Naive thymus-derived CD4-positive, alpha-beta T cell (primary cell): Measurements from ENCODE around the gene ADRM1. TPM values are rescaled to one million over a fixed set of nuclear protein-coding genes. Genes with fewer than 3 reads are reported as not detected.

ENCODE experiments used
- ATAC-seq: fragments of 150-1000 bp; cut with Tn5 transposase; 2 replicates; pipeline ENCODE4 v1.10.0; 2021; ENCODE audit warnings: mild to moderate bottlenecking, moderate library complexity
- CTCF ChIA-PET: fragments of 350-600 bp; sonication (Branson Sonifier 250); formaldehyde crosslinking; loops from one replicate; lab custom pipeline; 2021; ENCODE audit warnings: antibody characterized with exemption; lab: Charles Lee
- POLR2A ChIA-PET: fragments of 350-600 bp; sonication (Branson Sonifier 250); formaldehyde crosslinking; loops from one replicate; lab custom pipeline; 2021; ENCODE audit warnings: antibody characterized with exemption, inconsistent platforms; lab: Charles Lee
- DNase-seq, 9 donors: peaks; one replicate each; pipeline versions ENCODE4 v3.0.0 to v3.0.0-alpha.2; 2020 to 2022; ENCODE audit warnings: mixed read lengths in 1 of 9
- H3K27ac ChIP-seq: one replicate; pipeline ENCODE4 v1.7.0; 2013; ENCODE audit warnings: mild to moderate bottlenecking, low read depth, low read length, moderate library complexity
- H3K27me3 ChIP-seq, 2 donors: one replicate each; pipeline ENCODE4 v1.7.0; 2013; ENCODE audit warnings: low read length in 2 of 2, mild to moderate bottlenecking in 2 of 2, moderate library complexity in 2 of 2; ENCODE audit not compliant: control insufficient read depth in 2 of 2, insufficient read depth in 2 of 2
- H3K36me3 ChIP-seq, 3 experiments: 1 replicate in 2 of 3; 2 replicates in 1 of 3; pipeline ENCODE4 v1.7.0; 2013; ENCODE audit warnings: low read length in 3 of 3, mild to moderate bottlenecking in 3 of 3, moderate library complexity in 1 of 3; ENCODE audit not compliant: insufficient read depth in 3 of 3, control insufficient read depth in 2 of 3
- H3K4me1 ChIP-seq, 2 donors: one replicate each; pipeline ENCODE4 v1.7.0; 2013; ENCODE audit warnings: low read length in 2 of 2, mild to moderate bottlenecking in 2 of 2, moderate library complexity in 1 of 2; ENCODE audit not compliant: control insufficient read depth in 2 of 2, insufficient read depth in 2 of 2
- H3K4me3 ChIP-seq: 2 replicates; pipeline ENCODE4 v1.7.0; 2013; ENCODE audit warnings: mild to moderate bottlenecking, low read length
- H3K9me3 ChIP-seq, 3 experiments: 1 replicate in 2 of 3; 2 replicates in 1 of 3; pipeline ENCODE4 v1.7.0; 2013; ENCODE audit warnings: low read length in 3 of 3; ENCODE audit not compliant: control insufficient read depth in 2 of 3
- H3K27ac Mint-ChIP-seq, 9 donors: one replicate each; pipeline ENCODE4 v1.8.0; 2020 to 2022; ENCODE audit warnings: mixed read lengths in 9 of 9, mild to moderate bottlenecking in 8 of 9, moderate library complexity in 5 of 9, inconsistent platforms in 2 of 9
- H3K27me3 Mint-ChIP-seq, 5 donors: one replicate each; pipeline ENCODE4 v1.8.0; 2021 to 2022; ENCODE audit warnings: mixed read lengths in 5 of 5, mild to moderate bottlenecking in 1 of 5
- H3K36me3 Mint-ChIP-seq, 5 donors: one replicate each; pipeline ENCODE4 v1.8.0; 2020 to 2022; ENCODE audit warnings: mixed read lengths in 5 of 5, mild to moderate bottlenecking in 3 of 5, inconsistent platforms in 1 of 5
- H3K4me1 Mint-ChIP-seq, 7 donors: one replicate each; pipeline ENCODE4 v1.8.0; 2020 to 2022; ENCODE audit warnings: mixed read lengths in 7 of 7, mild to moderate bottlenecking in 3 of 7, inconsistent platforms in 1 of 7
- H3K4me3 Mint-ChIP-seq, 10 donors: one replicate each; pipeline ENCODE4 v1.8.0; 2020 to 2022; ENCODE audit warnings: mild to moderate bottlenecking in 10 of 10, mixed read lengths in 10 of 10, moderate library complexity in 6 of 10, inconsistent platforms in 2 of 10
- H3K9me3 Mint-ChIP-seq, 11 donors: one replicate each; pipeline ENCODE4 v1.8.0; 2020 to 2022; ENCODE audit warnings: mixed read lengths in 11 of 11, mild to moderate bottlenecking in 4 of 11, inconsistent platforms in 1 of 11, moderate library complexity in 1 of 11
- intact Hi-C, 2 donors: fragments of 100-400 bp; cut with micrococcal nuclease; formaldehyde crosslinking; loops; one replicate each; pipeline ENCODE4 v1.15.1; 2023
- polyA plus RNA-seq, 2 donors: library from polyadenylated mRNA; unstranded; fragments of 300-500 nt; fragmentation: Illumina TruSeq; gene quantifications; one replicate each; pipeline ENCODE4 v1.2.3, GENCODE V29; 2021
- total RNA-seq, 6 experiments: library from RNA in 5 of 6; stranded (reverse) in 5 of 6; gene quantifications; 1 replicate in 5 of 6; 2 replicates in 1 of 6; pipeline ENCODE4 v1.2.3 and lab custom pipeline; 2021 to 2026

Gene ADRM1
- total and polyA plus RNA-seq, 7 experiments from 2014 or later: 51.3 to 117 (median 56.1) TPM

- Histone ChIP-seq H3K27me3 (no peaks in the 10 kb centered on the region), H3K9me3 (no peaks in the 10 kb centered on the region), H3K27ac (peak overlapping the region; percentile 85), H3K4me1 (peaks cover 17 to 19% of the 10 kb centered on the region in 2 donors), H3K36me3 (peaks cover 0 to 49% (median 8%) of the 10 kb centered on the region in 3 experiments), H3K4me3 (peak overlapping the region; percentile 82)
- peak in 1 of 9 donors; percentile 49 for DNase-seq
- H3K36me3 Mint-ChIP-seq: peaks cover 0 to 15% (median 4%) of the 10 kb centered on the region in 5 donors
- peak overlapping the region; percentile 18 to 89 (median 75) for H3K27ac Mint-ChIP-seq
- peak overlapping the region; percentile 84 to 96 (median 90) for H3K4me3 Mint-ChIP-seq
- no peak for ATAC-seq
- POLR2A ChIA-PET: interaction anchor here (1.4 kb wide), 1 partner anchor 64 kb away, joined by 3 read pairs; the partner anchor contains the start of gene LAMA5
- no peaks in the 10 kb centered on the region for H3K9me3 Mint-ChIP-seq
- CTCF ChIA-PET: no interaction called here
- intact Hi-C loops: loop anchor here (2.0 to 5.0 kb wide), 12 partner anchors 64 to 799 kb away; partner anchors contain the start of genes DIDO1 (in 1 of the 2), GID8 (in 1 of the 2), LAMA5 (in 1 of the 2) and TAF4 (in 1 of the 2)
- H3K27me3 Mint-ChIP-seq: no peaks in the 10 kb centered on the region
- peaks cover 17 to 32% (median 22%) of the 10 kb centered on the region in 7 donors for H3K4me1 Mint-ChIP-seq
These were observed 786 bp downstream of the ADRM1 start for GRCh38 chr20:62303340-62304226.

- Mint-ChIP-seq H3K36me3 (peaks cover 0 to 15% (median 4%) of the 10 kb centered on the region in 5 donors), H3K27ac (peak overlapping the region; percentile 18 to 89 (median 69)), H3K27me3 (no peaks in the 10 kb centered on the region), H3K9me3 (no peaks in the 10 kb centered on the region), H3K4me1 (peaks cover 17 to 32% (median 22%) of the 10 kb centered on the region in 7 donors), H3K4me3 (peak overlapping the region; percentile 84 to 96 (median 90))
- peaks cover 17 to 19% of the 10 kb centered on the region in 2 donors for H3K4me1 ChIP-seq
- DNase-seq: no peak
- peak overlapping the region; percentile 85 for H3K27ac ChIP-seq
- ChIA-PET CTCF (no interaction called here), POLR2A (interaction anchor here (1.4 kb wide), 1 partner anchor 63 kb away, joined by 3 read pairs; the partner anchor contains the start of gene LAMA5)
- H3K36me3 ChIP-seq: peaks cover 0 to 56% (median 8%) of the 10 kb centered on the region in 3 experiments
- peak overlapping the region; percentile 82 for H3K4me3 ChIP-seq
- intact Hi-C loops: loop anchor here (5.0 kb wide), 8 partner anchors 63 to 798 kb away; partner anchors contain the start of genes GID8 (in 1 of the 2), LAMA5 (in 1 of the 2) and TAF4 (in 1 of the 2)
- no peaks in the 10 kb centered on the region for H3K27me3 ChIP-seq
- H3K9me3 ChIP-seq: no peaks in the 10 kb centered on the region
- ATAC-seq: no peak
These were observed 1.7 kb downstream of the ADRM1 start for GRCh38 chr20:62304331-62305148.

- intact Hi-C loops: no loop called here
- Histone ChIP-seq H3K9me3 (no peaks in the 10 kb centered on the region), H3K36me3 (peaks cover 0 to 56% (median 8%) of the 10 kb centered on the region in 3 experiments), H3K27me3 (no peaks in the 10 kb centered on the region), H3K27ac (no peak overlapping the region), H3K4me1 (peaks cover 17 to 19% of the 10 kb centered on the region in 2 donors), H3K4me3 (no peak overlapping the region)
- Mint-ChIP-seq H3K9me3 (no peaks in the 10 kb centered on the region), H3K4me1 (peaks cover 17 to 32% (median 22%) of the 10 kb centered on the region in 7 donors), H3K4me3 (peak overlapping the region; percentile 51 to 96 (median 87)), H3K27ac (peak overlapping the region in 2 of 9 donors; percentile 46 to 56), H3K36me3 (peaks cover 0 to 15% (median 4%) of the 10 kb centered on the region in 5 donors), H3K27me3 (no peaks in the 10 kb centered on the region)
- no peak for ATAC-seq
- ChIA-PET POLR2A (no interaction called here), CTCF (no interaction called here)
- no peak for DNase-seq
These were observed 2.5 kb downstream of the ADRM1 start for GRCh38 chr20:62305149-62305764.

- H3K27ac ChIP-seq: no peak overlapping the region
- DNase-seq: no peak
- Mint-ChIP-seq H3K36me3 (peaks cover 0 to 15% (median 4%) of the 10 kb centered on the region in 5 donors), H3K27me3 (no peaks in the 10 kb centered on the region), H3K4me3 (peak overlapping the region in 8 of 10 donors; percentile 27 to 96 (median 76)), H3K9me3 (no peaks in the 10 kb centered on the region), H3K27ac (peak overlapping the region in 1 of 9 donors; percentile 46), H3K4me1 (peaks cover 17 to 32% (median 22%) of the 10 kb centered on the region in 7 donors)
- H3K9me3 ChIP-seq: no peaks in the 10 kb centered on the region
- H3K27me3 ChIP-seq: no peaks in the 10 kb centered on the region
- CTCF ChIA-PET: no interaction called here
- no peak overlapping the region for H3K4me3 ChIP-seq
- H3K36me3 ChIP-seq: peaks cover 0 to 56% (median 8%) of the 10 kb centered on the region in 3 experiments
- ATAC-seq: no peak
- intact Hi-C loops: no loop called here
- H3K4me1 ChIP-seq: peaks cover 17 to 19% of the 10 kb centered on the region in 2 donors
- POLR2A ChIA-PET: no interaction called here
These were observed 3.1 kb downstream of the ADRM1 start for GRCh38 chr20:62305765-62306413.

DNA sequence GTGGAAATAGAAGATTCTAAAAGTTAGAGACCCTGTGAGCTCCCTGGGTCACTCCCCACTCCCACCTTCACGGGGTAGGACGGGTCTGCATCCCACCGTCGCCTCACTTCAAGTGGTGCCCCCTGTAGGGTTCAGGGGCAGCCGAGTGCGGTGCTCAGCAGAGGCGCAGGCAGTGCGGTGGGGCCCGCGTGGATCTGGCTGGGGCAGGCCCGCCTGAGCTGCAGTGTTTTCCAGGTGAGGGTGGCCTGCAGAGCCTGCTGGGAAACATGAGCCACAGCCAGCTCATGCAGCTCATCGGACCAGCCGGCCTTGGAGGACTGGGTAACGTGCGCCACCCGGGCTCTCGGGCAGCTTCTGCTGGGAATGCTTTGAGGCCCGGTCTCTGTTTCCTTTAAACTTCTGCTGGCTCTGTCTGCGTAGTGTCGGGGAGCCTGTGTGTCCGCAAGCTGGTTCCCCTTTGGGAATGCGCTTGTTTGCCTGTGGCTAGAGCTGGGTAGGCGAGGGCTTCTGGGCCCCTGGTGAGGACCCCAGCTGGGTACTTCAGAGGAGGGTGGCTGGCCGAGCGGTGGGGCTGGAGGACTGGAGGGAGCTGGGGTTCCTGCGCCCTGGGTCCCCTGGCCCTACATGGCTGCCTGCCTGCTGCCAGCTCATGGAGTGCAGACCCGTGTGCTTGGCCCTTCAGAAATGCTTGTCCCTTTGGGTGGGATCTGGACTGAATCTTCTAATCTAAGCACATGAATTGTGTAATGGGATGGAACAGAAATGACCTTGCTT, 3.8 kb downstream of the ADRM1 start:
- Histone ChIP-seq H3K27me3 (no peaks in the 10 kb centered on the region), H3K9me3 (no peaks in the 10 kb centered on the region), H3K4me1 (peaks cover 17 to 19% of the 10 kb centered on the region in 2 donors), H3K4me3 (no peak overlapping the region), H3K27ac (no peak overlapping the region), H3K36me3 (peaks cover 0 to 56% (median 8%) of the 10 kb centered on the region in 3 experiments)
- Mint-ChIP-seq H3K9me3 (no peaks in the 10 kb centered on the region), H3K27ac (peak overlapping the region in 1 of 9 donors; percentile 52), H3K4me3 (peak overlapping the region in 1 of 10 donors; percentile 26), H3K36me3 (peaks cover 0 to 15% (median 4%) of the 10 kb centered on the region in 5 donors), H3K27me3 (no peaks in the 10 kb centered on the region), H3K4me1 (peaks cover 17 to 28% (median 20%) of the 10 kb centered on the region in 7 donors)
- intact Hi-C loops: no loop called here
- CTCF ChIA-PET: no interaction called here
- ATAC-seq: no peak
- POLR2A ChIA-PET: no interaction called here
- no peak for DNase-seq
